ENCODE results near the gene LENG9.

LENG9 gene

GRCh38 chr19:54418030-54418929 lies 45.3 kb downstream of the LENG9 start:
- DNase-seq (ENCODE audit: low read depth): peak; percentile 61
- no peak overlapping the region for H3K4me3 ChIP-seq (replicated peaks; ENCODE audit: low read depth, low read length)
- TF ChIP-seq, protein P1, sequence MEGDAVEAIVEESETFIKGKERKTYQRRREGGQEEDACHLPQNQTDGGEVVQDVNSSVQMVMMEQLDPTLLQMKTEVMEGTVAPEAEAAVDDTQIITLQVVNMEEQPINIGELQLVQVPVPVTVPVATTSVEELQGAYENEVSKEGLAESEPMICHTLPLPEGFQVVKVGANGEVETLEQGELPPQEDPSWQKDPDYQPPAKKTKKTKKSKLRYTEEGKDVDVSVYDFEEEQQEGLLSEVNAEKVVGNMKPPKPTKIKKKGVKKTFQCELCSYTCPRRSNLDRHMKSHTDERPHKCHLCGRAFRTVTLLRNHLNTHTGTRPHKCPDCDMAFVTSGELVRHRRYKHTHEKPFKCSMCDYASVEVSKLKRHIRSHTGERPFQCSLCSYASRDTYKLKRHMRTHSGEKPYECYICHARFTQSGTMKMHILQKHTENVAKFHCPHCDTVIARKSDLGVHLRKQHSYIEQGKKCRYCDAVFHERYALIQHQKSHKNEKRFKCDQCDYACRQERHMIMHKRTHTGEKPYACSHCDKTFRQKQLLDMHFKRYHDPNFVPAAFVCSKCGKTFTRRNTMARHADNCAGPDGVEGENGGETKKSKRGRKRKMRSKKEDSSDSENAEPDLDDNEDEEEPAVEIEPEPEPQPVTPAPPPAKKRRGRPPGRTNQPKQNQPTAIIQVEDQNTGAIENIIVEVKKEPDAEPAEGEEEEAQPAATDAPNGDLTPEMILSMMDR (IDR thresholded peaks at IDR 0.05; ENCODE audit: low read length, missing control alignments): no peak

GRCh38 chr19:54416695-54417491 lies 46.7 kb downstream of the LENG9 start:
- no peak overlapping the region for H3K4me3 ChIP-seq (replicated peaks; ENCODE audit: low read depth, low read length)
- TF ChIP-seq, protein P1 (IDR thresholded peaks at IDR 0.05; ENCODE audit: low read length, missing control alignments): no peak
- no peak for DNase-seq (ENCODE audit: low read depth)

GRCh38 chr19:54415901-54416673 lies 47.5 kb downstream of the LENG9 start:
- no peak for DNase-seq (ENCODE audit: low read depth)
- no peak overlapping the region for H3K4me3 ChIP-seq (replicated peaks; ENCODE audit: low read depth, low read length)
- TF ChIP-seq, protein P1 (IDR thresholded peaks at IDR 0.05; ENCODE audit: low read length, missing control alignments): no peak

GRCh38 chr19:54415208-54415900 lies 48.2 kb downstream of the LENG9 start, which contains the start of gene TTYH1:
TSS of gene TTYH1 (plus strand) at chr19:54415464. CDS start at chr19:54415553, 89 bp downstream.
- H3K4me3 ChIP-seq (replicated peaks; ENCODE audit: low read depth, low read length): no peak within 1 kb of the TSS
- DNase-seq (ENCODE audit: low read depth): no peak
- TF ChIP-seq, protein P1 (IDR thresholded peaks at IDR 0.05; ENCODE audit: low read length, missing control alignments): no peak

DNA sequence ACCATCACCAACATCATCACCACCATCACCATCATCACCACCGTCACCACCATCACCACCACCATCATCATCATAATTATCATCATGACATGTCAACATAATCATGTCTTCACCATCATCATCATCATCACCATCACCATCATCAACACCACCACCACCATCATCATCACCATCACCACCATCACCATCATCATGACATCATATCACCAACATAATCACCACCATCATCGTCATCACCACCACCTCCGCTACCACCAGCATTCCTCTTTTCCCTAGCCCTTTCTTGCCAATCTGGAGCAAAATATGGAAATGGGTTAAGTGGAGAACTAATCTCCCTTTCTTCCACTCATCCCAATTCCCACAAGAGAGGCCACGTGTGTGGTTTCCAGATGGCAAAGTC lies 49.4 kb downstream of the LENG9 start:
- H3K4me3 ChIP-seq (replicated peaks; ENCODE audit: low read depth, low read length): no peak overlapping the region
- no peak for DNase-seq (ENCODE audit: low read depth)
- TF ChIP-seq, protein P1 (IDR thresholded peaks at IDR 0.05; ENCODE audit: low read length, missing control alignments): no peak

DNA sequence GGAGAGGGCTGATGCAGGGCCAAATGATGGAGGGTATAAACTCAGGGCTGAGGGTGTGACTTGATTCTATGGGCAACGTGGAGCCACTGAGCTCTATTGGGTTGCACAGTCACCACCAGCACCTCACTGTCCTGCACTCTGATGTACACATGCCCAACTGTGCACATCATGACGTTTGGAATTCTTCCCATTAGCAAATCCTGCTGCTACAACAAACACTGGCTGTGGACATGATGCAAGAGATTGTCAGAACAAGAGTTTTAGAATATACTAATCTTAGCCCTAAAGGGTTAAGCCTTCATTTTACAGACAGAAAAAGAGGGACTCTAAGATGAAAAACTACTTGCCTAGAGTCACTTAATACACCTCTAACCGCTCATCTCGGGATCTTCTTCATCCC lies 50.7 kb downstream of the LENG9 start:
- DNase-seq (ENCODE audit: low read depth): no peak
- TF ChIP-seq, protein P1 (IDR thresholded peaks at IDR 0.05; ENCODE audit: low read length, missing control alignments): no peak
- H3K4me3 ChIP-seq (replicated peaks; ENCODE audit: low read depth, low read length): no peak overlapping the region

Data from fibroblast of pulmonary artery (primary cell).